H9 (cell line): ENCODE measurements around the gene RAD54L2. TPM values are rescaled to one million over a fixed set of nuclear protein-coding genes. Genes with fewer than 3 reads are reported as not detected.

Experiments
- DNase-seq: peaks from one replicate; pipeline ENCODE4 v3.0.0-alpha.2; 2017
- H2AFZ ChIP-seq: one replicate; pipeline ENCODE4 v1.6.1; 2013; ENCODE audit warnings: mild to moderate bottlenecking, low read length, control low read depth, moderate library complexity
- H2AK5ac ChIP-seq: 2 replicates; pipeline ENCODE4 v1.6.1; 2013; ENCODE audit warnings: low read length, control low read depth, mixed read lengths; ENCODE audit not compliant: insufficient read length
- H2BK120ac ChIP-seq: one replicate; pipeline ENCODE4 v1.6.1; 2013; ENCODE audit warnings: low read depth, mild to moderate bottlenecking, low read length, control low read depth, inconsistent platforms; ENCODE audit not compliant: poor library complexity, severe bottlenecking
- H2BK12ac ChIP-seq: 2 replicates; pipeline ENCODE4 v1.6.1; 2013; ENCODE audit warnings: low read length, control low read depth, mixed read lengths, low read depth; ENCODE audit not compliant: insufficient read length
- H2BK15ac ChIP-seq: 2 replicates; pipeline ENCODE4 v1.6.1; 2013; ENCODE audit warnings: low read depth, low read length, control low read depth
- H2BK20ac ChIP-seq: one replicate; pipeline ENCODE4 v1.6.1; 2013; ENCODE audit warnings: low read depth, mild to moderate bottlenecking, low read length, control low read depth, inconsistent platforms; ENCODE audit not compliant: poor library complexity, severe bottlenecking
- H2BK5ac ChIP-seq: 2 replicates; pipeline ENCODE4 v1.6.1; 2013; ENCODE audit warnings: low read length, control low read depth, mixed read lengths; ENCODE audit not compliant: insufficient read length
- H3K14ac ChIP-seq: 2 replicates; pipeline ENCODE4 v1.6.1; 2013; ENCODE audit warnings: low read length, control low read depth; ENCODE audit not compliant: insufficient read depth
- H3K18ac ChIP-seq: 2 replicates; pipeline ENCODE4 v1.6.1; 2013; ENCODE audit warnings: low read depth, mild to moderate bottlenecking, mixed read lengths, low read length, control low read depth; ENCODE audit not compliant: insufficient read length
- H3K23ac ChIP-seq: 2 replicates; pipeline ENCODE4 v1.6.1; 2013; ENCODE audit warnings: low read length, control low read depth, mixed read lengths, low read depth; ENCODE audit not compliant: insufficient read length
- H3K23me2 ChIP-seq: 2 replicates; pipeline ENCODE4 v1.6.1; 2013; ENCODE audit warnings: low read depth, mild to moderate bottlenecking, mixed read lengths, low read length, control low read depth; ENCODE audit not compliant: insufficient read length, poor library complexity, severe bottlenecking
- H3K27ac ChIP-seq: 2 replicates; pipeline ENCODE4 v1.5.1; 2013; ENCODE audit warnings: low read length, control low read depth, mixed read lengths, low read depth; ENCODE audit not compliant: insufficient read length
- H3K27me3 ChIP-seq: 2 replicates; pipeline ENCODE4 v1.6.1; 2013; ENCODE audit warnings: low read length, control low read depth, inconsistent platforms; ENCODE audit not compliant: insufficient read depth
- H3K4ac ChIP-seq: 2 replicates; pipeline ENCODE4 v1.6.1; 2013; ENCODE audit warnings: low read depth, mild to moderate bottlenecking, control low read depth, inconsistent platforms, low read length, moderate library complexity
- H3K4me1 ChIP-seq: 2 replicates; pipeline ENCODE4 v1.6.1; 2013; ENCODE audit warnings: low read length, control low read depth, inconsistent platforms; ENCODE audit not compliant: insufficient read depth
- H3K4me2 ChIP-seq: 2 replicates; pipeline ENCODE4 v1.6.1; 2013; ENCODE audit warnings: low read length, control low read depth, mixed read lengths; ENCODE audit not compliant: insufficient read length, insufficient read depth
- H3K56ac ChIP-seq: 2 replicates; pipeline ENCODE4 v1.6.1; 2013; ENCODE audit warnings: low read depth, mild to moderate bottlenecking, mixed read lengths, low read length, control low read depth; ENCODE audit not compliant: insufficient read length
- H3K79me1 ChIP-seq: 2 replicates; pipeline ENCODE4 v1.6.1; 2013; ENCODE audit warnings: low read depth, mild to moderate bottlenecking, moderate library complexity, low read length, control low read depth, inconsistent platforms; ENCODE audit not compliant: insufficient read depth, poor library complexity, severe bottlenecking
- H3K79me2 ChIP-seq: 2 replicates; pipeline ENCODE4 v1.6.1; 2013; ENCODE audit warnings: low read length, control low read depth, inconsistent platforms; ENCODE audit not compliant: insufficient read depth
- H3K9ac ChIP-seq: 2 replicates; pipeline ENCODE4 v1.6.1; 2013; ENCODE audit warnings: low read length, control low read depth, mixed read lengths; ENCODE audit not compliant: insufficient read length; ENCODE audit errors: extremely low read depth
- H3K9me3 ChIP-seq: one replicate; pipeline ENCODE4 v1.6.1; 2013; ENCODE audit warnings: low read depth, low read length, inconsistent platforms; ENCODE audit not compliant: control insufficient read depth
- H3T11ph ChIP-seq: one replicate; pipeline ENCODE4 v1.6.1; 2013; ENCODE audit warnings: mild to moderate bottlenecking, low read length, control low read depth, inconsistent platforms
- H4K20me1 ChIP-seq: one replicate; pipeline ENCODE4 v1.6.1; 2013; ENCODE audit not compliant: control insufficient read depth, insufficient read length, insufficient read depth
- H4K5ac ChIP-seq: 2 replicates; pipeline ENCODE4 v1.6.1; 2013; ENCODE audit warnings: low read depth, mild to moderate bottlenecking, mixed read lengths, low read length, control low read depth; ENCODE audit not compliant: insufficient read length
- H4K8ac ChIP-seq: replicated peaks from 2 replicates; pipeline ENCODE4 v1.6.1; 2013; ENCODE audit warnings: low read length, control low read depth, mixed read lengths, low read depth; ENCODE audit not compliant: insufficient read length
- H4K91ac ChIP-seq: 2 replicates; pipeline ENCODE4 v1.6.1; 2013; ENCODE audit warnings: low read depth, mild to moderate bottlenecking, moderate library complexity, mixed read lengths, low read length, control low read depth; ENCODE audit not compliant: insufficient read length
- H3K27ac Mint-ChIP-seq, 3 experiments: 2 replicates in 2 of 3; 3 replicates in 1 of 3; pipeline ENCODE4 v1.8.0; 2020 to 2021; ENCODE audit warnings: mixed read lengths in 3 of 3, mild to moderate bottlenecking in 1 of 3, moderate library complexity in 1 of 3
- H3K27me3 Mint-ChIP-seq: 2 replicates; pipeline ENCODE4 v1.8.0; 2021; ENCODE audit warnings: low read depth, mild to moderate bottlenecking, moderate library complexity, mixed read lengths
- H3K36me3 Mint-ChIP-seq, 3 experiments: 2 replicates in 2 of 3; 3 replicates in 1 of 3; pipeline ENCODE4 v1.8.0; 2020 to 2021; ENCODE audit warnings: low read depth in 3 of 3, mixed read lengths in 3 of 3; ENCODE audit not compliant: insufficient read depth in 1 of 3
- H3K4me1 Mint-ChIP-seq, 2 experiments: 2 replicates each; pipeline ENCODE4 v1.8.0; 2020; ENCODE audit warnings: mixed read lengths in 2 of 2
- H3K4me3 Mint-ChIP-seq, 2 experiments: 2 replicates in 1 of 2; 3 replicates in 1 of 2; pipeline ENCODE4 v1.8.0; 2020 to 2021; ENCODE audit warnings: mild to moderate bottlenecking in 2 of 2, mixed read lengths in 2 of 2, moderate library complexity in 1 of 2
- H3K9me3 Mint-ChIP-seq, 2 experiments: 2 replicates in 1 of 2; 3 replicates in 1 of 2; pipeline ENCODE4 v1.8.0; 2020; ENCODE audit warnings: mild to moderate bottlenecking in 2 of 2, mixed read lengths in 2 of 2, moderate library complexity in 1 of 2
- CTCF ChIP-seq: fragments of 200-600 bp; sonication (generic); conservative IDR thresholded peaks from 3 replicates; pipeline ENCODE4 v1.8.0; 2021; ENCODE audit warnings: antibody characterized with exemption, mild to moderate bottlenecking
- WGBS: extraction: QIAGEN DNeasy Blood & Tissue Kit; methylation state at CpG from one replicate; pipeline ENCODE4 v1.1.7; 2013; ENCODE audit warnings: missing lambda C conversion rate, low lambda C conversion rate, mixed read lengths; ENCODE audit not compliant: insufficient read length; ENCODE audit errors: extremely low coverage; 5-methylcytosine and 5-hydroxymethylcytosine counted together
- total RNA-seq: library from RNA; stranded (reverse); gene quantifications from 2 replicates; pipeline ENCODE4 v1.2.1, GENCODE V29; 2021

RAD54L2 gene
- total RNA-seq, 1 experiment from 2014 or later = 40.7 TPM

GRCh38 chr3:51538115-51538458, 432 bp upstream of the RAD54L2 start:
- Mint-ChIP-seq H3K27me3 (peaks cover 2% of the 10 kb centered on the region; the same call in 1 of the 2 replicates), H3K27ac (peak overlapping the region; percentile 58 to 92 (median 85); a peak in 5 of 7 replicates), H3K36me3 (peaks cover 0 to 14% (median 12%) of the 10 kb centered on the region in 3 experiments; a peak in 6 of 7 replicates), H3K4me3 (peak overlapping the region; percentile 79 to 91), H3K9me3 (no peaks in the 10 kb centered on the region), H3K4me1 (peaks cover 22 to 27% of the 10 kb centered on the region in 2 experiments)
- peaks cover 13% of the 10 kb centered on the region; the same call in 1 of the 2 replicates for H3K79me2 ChIP-seq
- H2BK5ac ChIP-seq = no peak overlapping the region
- no peak overlapping the region for H3K14ac ChIP-seq
- WGBS = no CpG with 5 or more reads among the region's 7 CpGs
- H3K4me2 ChIP-seq = peak overlapping the region; percentile 89
- H3K23ac ChIP-seq = no peak overlapping the region
- H2BK20ac ChIP-seq = no peak overlapping the region
- H2BK15ac ChIP-seq = no peak overlapping the region
- H3K4me1 ChIP-seq = peaks cover 3% of the 10 kb centered on the region
- no peak overlapping the region for H3K56ac ChIP-seq
- no peaks in the 10 kb centered on the region for H3K9me3 ChIP-seq
- no peak overlapping the region for H3K4ac ChIP-seq
- H3K79me1 ChIP-seq = peaks cover 8% of the 10 kb centered on the region
- DNase-seq = peak; percentile 33
- no peaks in the 10 kb centered on the region for H4K20me1 ChIP-seq
- TF ChIP-seq CTCF = no peak
- H2BK12ac ChIP-seq = no peak overlapping the region
- no peak overlapping the region for H3T11ph ChIP-seq
- H3K18ac ChIP-seq = no peak overlapping the region
- peak overlapping the region; percentile 10 for H3K9ac ChIP-seq
- peak overlapping the region; percentile 7 for H2AFZ ChIP-seq
- H4K91ac ChIP-seq = no peak overlapping the region
- H3K23me2 ChIP-seq = peaks cover 13% of the 10 kb centered on the region
- no peak overlapping the region for H4K8ac ChIP-seq
- H3K27me3 ChIP-seq = no peaks in the 10 kb centered on the region
- H4K5ac ChIP-seq = no peak overlapping the region
- H3K27ac ChIP-seq = no peak overlapping the region
- H2AK5ac ChIP-seq = no peak overlapping the region
- no peak overlapping the region for H2BK120ac ChIP-seq
